Measurements from ENCODE around the gene ZNF77.
"Not testable (repeated sequence)": the region's sequence is repeated elsewhere in the genome, so short reads cannot be mapped to it uniquely, and the experiment has no call there.

The ZNF77 gene

DNA sequence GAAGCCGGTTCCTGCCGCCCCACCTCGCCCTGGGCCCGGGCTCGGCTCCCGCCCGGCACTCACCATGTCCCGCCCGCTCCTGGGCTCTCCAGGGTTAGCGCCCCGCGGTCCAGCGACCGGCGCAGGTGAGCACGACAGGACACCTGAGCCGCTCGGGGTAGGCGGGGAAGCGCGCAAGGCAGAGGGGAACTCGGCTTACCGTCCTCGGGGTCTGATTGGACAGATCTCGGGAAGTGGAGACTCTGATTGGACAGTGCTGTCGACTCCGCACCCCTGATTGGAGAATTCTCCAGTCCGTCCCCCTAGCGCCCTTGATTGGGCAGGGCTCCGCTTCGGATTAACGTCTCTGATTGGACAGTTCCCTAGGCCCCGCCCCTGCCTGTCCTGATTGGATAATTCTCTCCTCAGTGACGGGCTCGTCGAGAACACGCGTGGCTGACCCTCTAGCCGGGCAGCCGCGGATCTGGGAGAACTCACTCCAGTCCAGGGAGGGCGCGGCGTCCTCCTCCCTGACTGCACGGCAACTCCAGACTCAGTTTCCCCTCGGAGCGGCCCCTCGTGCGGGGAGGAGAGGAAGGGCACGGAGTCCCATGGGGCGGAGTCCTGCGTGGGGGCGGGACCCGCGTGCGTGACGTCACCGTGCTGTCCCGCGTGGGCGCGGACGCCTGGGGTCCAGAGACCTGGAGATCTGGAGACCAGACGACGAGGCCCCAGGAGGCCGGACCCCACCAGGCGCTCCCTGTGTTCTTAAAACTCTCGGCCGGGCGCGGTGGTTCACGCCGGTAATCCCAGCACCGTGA is at the start of gene ZNF77:
TSS of gene ZNF77 (minus strand) at position 197 of the 800 bp plus-strand sequence. CDS start at position 66, 131 bp downstream.
- DNase-seq (ENCODE audit: low read depth in 1 of 2, low spot score in 1 of 2) = peak; percentile 96 to 99

DNA sequence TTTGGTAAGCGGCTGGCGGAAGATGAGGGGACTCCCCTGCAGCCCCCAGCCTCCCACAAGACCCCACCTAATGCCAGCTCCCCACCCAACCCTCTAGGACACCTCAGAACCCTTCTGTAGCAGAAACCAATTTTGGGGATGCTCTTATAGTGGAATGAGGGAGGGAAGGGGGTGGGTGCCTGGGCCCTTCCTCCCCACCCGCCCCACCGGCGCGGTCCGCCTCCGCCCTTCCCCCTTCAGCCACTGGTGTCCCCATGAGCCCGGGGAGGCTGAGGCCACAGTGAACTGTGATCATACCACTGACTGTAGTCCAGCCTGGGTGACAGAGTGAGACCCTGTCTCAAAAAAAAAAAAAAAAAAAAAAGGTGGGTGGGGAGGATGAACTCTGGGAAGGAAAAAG is 48.8 kb upstream of the ZNF77 start:
- no peak for DNase-seq (ENCODE audit: low read depth in 1 of 2, low spot score in 1 of 2)

DNA sequence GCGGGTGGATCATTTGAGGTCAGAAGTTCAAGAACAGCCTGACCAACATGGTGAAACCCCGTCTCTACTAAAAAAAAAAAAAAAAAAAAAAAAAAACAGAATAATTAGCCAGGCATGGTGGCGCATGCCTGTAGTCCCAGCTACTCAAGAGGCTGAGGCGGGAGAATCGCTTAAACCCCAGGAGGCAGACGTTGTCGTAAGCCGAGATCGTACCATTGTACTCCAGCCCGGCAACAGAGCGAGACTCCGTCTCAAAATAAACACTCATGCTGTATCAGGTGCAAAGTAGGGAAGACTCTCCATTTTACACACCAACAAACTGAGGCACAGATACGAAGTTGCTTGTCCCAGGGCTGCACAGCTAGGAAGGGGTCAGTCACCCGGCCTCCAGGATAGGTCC is 48.2 kb upstream of the ZNF77 start:
- no peak for DNase-seq (ENCODE audit: low read depth in 1 of 2, low spot score in 1 of 2)

DNA sequence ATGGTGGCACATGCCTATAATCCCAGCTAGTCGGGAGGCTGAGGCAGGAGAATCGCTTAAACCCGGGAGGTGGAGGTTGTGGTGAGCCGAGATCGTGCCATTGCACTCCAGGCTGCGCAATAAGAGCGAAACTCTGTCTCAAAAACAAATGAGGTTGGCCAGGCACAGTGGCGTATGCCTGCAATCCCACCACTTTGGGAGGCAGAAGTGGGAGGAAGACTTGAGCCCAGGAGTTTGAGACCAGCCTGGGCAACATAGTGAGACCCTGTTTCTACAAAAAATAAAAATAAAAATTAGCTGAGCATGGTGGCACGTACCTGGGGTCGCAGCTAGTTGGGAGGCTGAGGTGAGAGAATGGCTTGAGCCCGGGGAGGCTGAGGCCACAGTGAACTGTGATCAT is 47.6 kb upstream of the ZNF77 start:
- not testable (repeated sequence) for DNase-seq (ENCODE audit: low read depth in 1 of 2, low spot score in 1 of 2)

DNA sequence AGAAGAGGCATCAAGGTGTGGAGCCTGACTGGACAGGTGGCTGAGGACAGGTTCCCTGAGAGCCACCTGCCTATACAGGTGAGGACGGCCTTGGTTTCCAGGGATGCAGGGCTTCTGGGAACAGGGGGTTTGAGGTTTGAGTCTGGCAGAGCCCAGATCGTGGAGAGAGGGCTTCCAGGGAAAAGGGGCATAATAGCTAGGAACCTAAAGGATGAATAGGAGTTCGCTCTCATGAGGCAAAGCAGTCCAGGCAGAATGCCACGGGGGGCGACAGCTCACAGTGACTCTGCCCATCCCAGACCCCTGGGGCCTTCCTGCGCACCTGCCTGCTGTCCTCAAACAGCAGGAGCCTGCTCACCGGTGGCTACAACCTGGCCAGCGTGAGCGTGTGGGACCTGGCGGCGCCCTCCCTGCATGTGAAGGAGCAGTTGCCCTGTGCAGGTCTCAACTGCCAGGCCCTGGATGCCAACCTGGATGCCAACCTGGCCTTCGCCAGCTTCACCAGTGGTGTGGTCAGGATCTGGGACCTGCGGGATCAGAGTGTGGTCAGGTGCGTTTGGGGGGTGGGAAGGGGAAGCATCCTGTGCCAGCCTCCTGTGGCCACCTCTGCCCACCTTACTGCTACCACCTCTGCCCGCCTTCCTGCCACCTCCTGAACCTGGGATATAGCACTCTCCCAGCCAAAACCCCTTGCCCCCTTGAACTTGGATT is 44.6 kb upstream of the ZNF77 start:
- no peak for DNase-seq (ENCODE audit: low read depth in 1 of 2, low spot score in 1 of 2)

DNA sequence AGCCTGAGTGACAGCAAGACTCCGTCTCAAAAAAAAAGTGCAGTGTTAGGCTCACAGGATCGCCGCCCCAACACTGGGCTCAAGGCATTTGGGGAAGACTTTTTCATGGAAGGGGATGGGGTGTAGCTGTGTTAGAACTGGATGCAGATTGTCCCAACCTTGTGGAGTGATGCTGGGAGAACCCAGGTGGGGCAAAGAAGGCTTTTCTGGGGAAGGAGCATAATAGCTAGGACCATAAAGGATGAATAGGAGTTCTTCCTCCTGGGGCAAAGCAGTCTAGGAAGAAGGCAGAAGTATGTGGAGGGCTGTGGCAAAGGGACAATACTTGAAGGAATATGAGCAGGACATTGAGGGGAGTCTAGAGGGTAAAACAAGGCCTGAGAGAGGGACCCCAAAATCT is 43.8 kb upstream of the ZNF77 start:
- DNase-seq (ENCODE audit: low read depth in 1 of 2, low spot score in 1 of 2) = no peak

DNA sequence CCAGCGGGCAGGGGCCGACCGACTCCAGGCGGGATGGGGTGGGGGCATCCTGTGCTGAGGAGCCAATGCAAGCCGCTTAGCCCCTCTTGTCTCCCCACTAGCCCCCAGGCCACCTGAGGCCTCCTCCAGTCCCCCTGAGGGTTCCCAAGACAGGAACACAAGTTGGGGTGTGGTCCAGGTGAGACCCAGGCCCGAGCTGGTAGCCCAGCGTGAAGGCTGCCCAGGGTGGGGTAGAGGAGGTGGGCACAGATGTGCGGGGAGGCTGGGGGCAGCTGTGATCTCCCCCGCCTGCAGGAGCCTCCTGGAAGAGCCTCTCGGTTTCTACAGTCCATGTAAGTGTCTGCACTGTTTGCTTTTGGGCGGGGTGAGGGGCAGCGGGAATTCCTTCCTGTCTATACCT is 43.0 kb upstream of the ZNF77 start:
- DNase-seq (ENCODE audit: low read depth in 1 of 2, low spot score in 1 of 2) = no peak

DNA sequence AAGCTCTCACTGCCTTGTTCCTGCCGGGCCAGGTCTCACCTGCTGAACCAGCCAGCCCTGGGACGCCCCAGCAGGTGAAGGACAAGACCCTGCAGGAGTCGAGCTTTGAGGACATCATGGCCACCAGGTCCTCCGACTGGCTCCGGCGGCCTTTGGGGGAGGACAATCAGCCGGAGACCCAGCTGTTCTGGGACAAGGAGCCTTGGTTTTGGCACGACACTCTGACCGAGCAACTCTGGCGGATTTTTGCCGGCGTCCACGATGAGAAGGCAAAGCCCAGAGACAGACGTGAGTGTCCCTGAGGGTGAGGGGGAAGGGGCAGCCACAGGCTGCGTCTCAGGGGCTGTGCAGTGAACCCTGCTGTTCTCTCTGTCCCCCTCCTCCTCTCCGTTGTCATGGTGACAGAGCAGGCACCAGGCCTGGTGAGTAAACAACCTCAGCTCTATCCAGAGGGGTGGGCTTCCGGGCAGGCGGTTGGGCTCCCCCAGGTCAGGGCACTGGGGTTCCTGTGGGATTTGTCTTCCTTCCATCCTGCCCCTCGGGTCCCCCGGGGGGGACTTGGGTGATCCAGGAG is 42.3 kb upstream of the ZNF77 start:
- no peak for DNase-seq (ENCODE audit: low read depth in 1 of 2, low spot score in 1 of 2)

DNA sequence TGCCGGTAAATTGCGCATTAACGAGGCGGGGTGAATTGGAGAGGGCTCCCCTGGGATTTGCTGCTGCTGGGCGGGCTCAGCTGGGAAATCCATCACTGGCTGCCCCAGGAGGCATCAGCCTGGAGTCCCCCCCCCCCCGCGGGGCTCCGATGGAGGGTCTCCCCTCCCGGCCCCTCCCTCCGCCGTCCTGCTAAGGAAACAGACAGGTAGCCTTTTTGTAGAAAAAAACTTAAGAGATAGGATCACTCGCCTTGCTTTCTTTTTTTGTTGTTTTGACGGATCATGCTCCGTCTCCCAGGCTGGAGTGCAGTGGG is 39.4 kb upstream of the ZNF77 start:
- no peak for DNase-seq (ENCODE audit: low read depth in 1 of 2, low spot score in 1 of 2)

DNA sequence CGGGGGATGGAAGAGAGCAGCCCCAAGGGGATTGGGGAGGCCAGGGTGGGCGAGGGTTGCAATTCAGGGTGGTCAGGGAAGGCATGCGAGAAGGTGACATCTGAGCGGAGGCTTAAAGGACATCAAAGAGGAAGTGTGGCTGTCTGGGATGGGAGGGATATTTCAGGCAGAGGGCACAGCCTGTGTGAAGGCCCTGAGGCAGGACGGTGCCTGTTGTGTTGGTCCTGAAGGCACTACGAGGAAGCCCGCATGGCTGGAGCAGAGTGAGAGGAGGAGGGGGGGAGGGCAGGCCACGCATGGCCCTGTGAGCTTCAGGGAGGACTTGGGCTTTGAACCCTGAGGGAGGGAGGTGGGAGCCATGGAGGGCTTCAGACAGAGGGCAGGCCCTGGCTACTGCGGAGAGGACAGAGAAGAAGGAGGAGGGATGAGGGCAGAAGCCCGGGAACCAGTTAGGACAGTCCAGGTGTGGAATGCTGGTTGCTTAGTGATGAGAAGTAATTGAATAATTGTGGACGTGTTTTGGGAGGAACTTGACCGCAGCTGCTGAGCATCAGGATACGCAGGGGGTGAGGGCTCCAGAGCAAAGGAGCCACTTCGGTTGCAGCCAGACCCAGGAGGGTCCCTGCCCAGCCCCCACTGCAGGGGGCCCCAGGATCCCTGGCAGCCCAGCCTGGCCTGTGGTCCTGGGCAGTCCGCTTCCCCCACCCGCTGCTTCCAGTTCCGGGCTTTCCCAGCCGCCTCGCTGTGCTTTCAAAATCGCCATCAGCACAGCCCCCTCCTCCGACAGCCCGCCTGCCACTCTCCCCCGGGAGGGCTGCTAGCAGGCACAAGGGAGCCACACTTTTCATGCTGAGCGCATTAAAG is 38.8 kb upstream of the ZNF77 start:
- no peak for DNase-seq (ENCODE audit: low read depth in 1 of 2, low spot score in 1 of 2)

DNA sequence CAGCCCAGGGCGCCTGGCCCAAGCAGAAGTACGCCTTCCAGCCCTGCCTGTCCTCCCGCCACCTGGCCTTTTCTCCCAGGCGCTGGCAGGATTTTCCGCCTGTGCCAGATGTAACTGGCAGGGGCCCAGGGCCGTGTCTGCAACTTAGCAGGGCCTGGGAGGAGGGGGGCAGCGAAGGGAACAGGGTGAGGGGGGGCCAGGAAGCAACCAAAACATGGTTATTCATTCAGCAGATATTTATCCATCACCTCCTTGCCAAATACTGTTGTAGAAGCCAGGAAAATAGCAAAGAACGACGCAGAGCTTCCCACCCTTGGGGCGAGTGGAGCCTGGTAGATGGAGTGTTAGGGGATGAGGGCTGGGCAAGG is 38.2 kb upstream of the ZNF77 start:
- no peak for DNase-seq (ENCODE audit: low read depth in 1 of 2, low spot score in 1 of 2)

DNA sequence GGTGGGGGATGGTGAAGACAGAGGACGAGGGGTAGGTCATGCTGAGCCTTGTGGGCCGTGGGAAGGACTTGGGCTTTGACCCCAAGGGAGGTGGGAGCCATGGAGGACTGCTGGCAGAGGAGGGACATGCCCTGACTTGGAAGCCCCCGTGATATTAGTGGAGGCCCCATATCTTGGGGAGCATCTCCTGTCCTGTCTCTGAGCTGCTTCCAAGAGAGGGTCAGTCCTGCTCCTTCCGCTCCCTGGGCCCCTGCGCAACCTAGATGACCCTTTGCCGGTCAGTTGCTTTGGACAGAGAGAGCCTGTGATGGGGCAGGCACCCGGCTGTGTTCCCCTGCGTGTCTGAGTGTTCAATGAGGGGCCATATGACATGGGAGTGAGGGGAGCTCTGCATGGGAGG is 37.8 kb upstream of the ZNF77 start:
- DNase-seq (ENCODE audit: low read depth in 1 of 2, low spot score in 1 of 2) = no peak

DNA sequence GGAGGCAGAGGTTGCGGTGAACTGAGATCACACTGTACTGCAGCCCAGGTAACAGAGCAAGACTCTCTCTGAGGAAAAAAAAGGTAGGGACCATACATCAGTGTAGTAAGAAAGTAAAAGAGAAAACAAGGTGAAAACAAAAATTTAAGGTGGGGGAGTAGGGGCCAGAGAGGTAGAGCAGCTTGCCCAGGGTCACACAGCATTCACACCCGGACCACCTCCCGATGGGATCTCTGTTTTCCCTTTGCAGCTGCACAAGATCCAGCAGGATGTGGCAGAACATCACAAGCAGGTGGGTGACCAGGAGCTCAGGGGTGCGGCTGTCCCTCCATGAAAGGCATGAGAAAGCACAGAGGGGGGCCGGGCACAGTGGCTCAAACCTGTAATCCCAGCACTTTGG is 37.1 kb upstream of the ZNF77 start:
- DNase-seq (ENCODE audit: low read depth in 1 of 2, low spot score in 1 of 2) = no peak

DNA sequence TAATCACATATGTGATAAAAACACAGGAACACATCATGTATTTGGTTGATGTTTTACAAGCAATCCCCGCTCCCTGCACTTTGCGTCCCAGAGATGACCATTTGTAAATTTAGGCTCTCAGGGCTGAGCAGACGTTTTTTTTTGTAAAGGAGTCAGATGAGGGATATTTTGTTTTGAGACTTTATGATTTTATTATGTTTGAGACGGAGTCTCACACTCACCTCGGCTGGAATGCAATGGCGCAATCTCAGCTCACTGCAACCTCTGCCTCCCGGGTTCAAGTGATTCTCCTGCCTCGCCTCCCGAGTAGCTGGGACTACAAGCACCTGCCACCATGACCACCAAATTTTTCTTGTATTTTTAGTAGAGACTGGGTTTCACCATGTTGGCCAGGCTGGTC is 34.0 kb upstream of the ZNF77 start:
- DNase-seq (ENCODE audit: low read depth in 1 of 2, low spot score in 1 of 2) = no peak

DNA sequence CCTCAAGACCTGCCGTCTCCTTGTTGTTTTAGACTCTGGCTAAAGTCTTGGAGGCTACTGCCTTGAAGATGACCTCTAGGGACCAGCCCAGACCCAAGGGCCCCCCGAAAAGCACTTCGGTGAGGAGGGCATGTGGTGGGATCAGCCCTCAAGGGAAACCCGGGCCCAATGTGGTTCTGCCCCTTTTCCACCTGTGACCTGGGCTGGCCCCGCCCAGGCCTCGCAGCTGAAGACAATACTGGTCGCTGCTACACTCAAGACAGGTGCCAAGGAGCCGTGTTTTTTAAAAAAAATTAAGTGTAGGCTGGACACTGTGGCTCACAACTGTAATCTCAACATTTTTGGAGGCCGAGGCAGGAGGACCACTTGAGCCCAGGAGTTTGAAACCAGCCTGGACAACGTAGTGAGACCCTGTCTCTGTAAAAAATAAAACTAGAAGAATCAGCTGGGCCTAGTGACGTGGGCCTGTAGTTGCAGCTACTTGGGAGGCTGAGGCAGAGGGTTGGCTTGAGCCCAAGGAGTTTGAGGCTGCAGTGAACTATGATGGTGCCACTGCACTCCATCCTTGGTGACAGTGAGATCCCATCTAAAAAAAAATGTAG is 33.5 kb upstream of the ZNF77 start:
- DNase-seq (ENCODE audit: low read depth in 1 of 2, low spot score in 1 of 2) = no peak

DNA sequence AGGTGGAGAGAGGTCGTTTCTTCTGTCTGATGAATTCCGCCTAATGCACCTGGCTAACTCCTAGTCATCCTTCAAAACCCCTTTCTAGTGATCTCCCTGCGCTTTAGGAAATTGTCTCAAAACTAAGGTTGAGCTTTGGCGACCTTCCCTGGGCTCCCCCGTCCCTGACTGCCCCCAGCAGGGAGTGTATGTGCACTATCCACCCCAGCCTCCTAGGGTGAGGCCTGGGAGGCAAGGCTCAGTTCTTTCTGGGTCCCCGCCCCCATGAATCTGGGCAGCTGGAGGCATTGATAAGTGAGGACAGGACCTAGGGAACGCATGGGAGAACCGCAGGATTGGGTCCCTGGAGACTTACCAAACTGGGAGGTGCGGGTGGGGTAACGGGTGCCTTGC is 33.0 kb upstream of the ZNF77 start:
- DNase-seq (ENCODE audit: low read depth in 1 of 2, low spot score in 1 of 2) = no peak

DNA sequence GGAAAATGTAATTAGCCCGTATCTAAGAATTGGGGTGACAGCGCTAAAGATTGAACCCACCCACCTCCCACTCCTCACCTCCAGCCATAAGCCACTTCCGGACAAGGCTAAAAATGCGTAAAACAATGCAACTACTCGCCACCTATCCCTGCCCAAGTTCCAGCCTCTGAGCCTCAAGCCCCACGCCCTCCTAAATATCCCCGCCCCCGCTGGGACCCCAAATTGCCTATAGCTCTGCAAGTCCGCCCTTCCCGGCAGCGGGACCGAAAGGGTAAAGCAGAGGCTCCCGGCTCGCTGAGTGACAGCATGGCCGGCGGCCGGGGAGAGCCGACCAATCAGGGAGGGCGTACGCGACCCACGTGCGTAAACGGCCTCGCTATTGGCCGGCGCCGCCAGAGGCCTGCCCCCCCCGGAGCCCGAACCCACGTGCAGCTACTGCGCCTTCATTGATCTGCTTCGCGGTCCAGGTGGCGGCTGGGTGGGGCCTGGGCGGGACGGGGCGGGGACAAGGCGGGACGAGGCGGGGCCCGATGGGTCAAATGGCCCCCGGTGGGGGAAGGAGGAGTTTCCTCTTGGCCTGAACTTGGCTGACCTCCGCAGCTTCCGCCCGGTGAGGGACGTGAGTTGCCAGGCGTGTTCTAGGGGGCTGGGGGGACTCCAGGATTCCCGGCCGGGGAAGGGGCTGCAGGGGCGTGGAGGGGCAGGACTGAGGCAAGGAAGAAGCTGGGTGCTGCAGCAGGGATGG is 32.4 kb upstream of the ZNF77 start, which contains the start of gene TLE6:
TSS of gene TLE6 (plus strand) at position 564 of the 745 bp plus-strand sequence. CDS start 670 bp downstream, outside the sequence.
- DNase-seq (ENCODE audit: low read depth in 1 of 2, low spot score in 1 of 2) = peak; percentile 80 to 90

DNA sequence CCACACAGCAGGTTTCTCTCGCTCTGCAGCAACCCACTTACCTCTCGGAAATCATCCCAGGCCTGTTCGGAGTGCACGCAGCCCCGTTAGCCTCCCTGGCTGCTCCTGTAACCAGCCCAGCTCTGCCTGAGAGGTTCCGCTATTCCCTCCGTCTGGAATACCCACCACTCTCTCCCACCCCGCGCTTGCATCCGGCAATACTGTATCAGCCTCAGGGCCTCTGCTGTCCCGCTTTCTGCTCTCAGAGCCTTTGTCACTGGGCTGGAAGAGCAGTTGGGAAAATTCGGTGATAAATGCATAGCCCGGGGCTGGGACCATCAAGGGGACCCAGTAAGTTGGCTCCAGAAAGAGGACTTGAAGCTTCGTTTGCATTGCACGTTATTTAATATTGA is 31.8 kb upstream of the ZNF77 start:
- no peak for DNase-seq (ENCODE audit: low read depth in 1 of 2, low spot score in 1 of 2)

DNA sequence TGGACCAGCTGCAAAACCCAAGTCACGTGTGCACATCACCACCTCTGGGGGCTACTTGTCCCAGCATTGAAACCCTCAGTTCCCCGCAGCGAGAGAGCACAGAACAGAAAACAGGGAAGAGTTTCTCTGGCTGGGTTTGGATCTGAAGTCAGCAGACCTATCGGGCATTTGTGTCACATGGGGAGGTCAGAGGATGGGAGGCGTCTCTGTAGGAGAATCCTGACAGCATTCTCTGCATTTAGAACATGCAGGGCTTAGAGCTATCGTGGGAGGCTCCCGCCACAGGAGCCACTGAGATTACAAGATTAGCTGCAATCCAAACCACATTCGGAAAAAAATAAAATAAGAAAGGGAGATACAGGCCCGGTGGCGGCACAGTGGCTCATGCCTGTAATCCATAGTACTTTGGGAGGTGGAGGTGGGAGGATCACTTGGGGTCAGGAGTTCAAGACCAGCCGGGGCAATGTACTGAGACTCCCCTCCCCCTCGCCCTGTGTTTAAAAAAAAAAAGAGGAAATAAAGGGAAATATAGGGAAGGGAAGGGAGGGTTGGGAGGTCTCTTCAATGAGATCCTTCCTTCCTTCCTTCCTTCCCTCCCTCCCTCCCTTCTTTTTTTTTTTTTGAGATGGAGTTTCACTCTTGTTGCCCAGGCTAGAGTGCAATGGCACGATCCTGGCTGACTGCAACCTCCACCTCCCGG is 29.7 kb upstream of the ZNF77 start:
- no peak for DNase-seq (ENCODE audit: low read depth in 1 of 2, low spot score in 1 of 2)

DNA sequence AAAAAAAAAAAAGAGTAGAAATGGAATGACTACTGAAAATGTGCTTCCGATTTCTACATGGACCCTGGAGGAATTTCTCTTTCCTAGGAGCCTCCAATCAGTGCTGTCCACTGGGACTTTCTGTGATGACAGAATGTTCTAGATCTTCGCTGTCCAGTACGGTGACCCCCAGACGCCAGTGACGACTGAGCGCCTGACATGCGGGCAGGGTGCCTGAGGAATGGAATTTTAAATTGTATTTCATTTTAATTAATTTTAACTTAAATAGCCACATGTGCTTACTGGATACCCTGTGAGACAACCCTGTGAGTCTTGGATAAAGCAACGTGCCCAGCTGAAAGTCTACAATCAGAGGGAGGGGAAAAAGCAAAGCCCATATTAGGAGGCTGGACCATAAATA is 28.5 kb upstream of the ZNF77 start:
- DNase-seq (ENCODE audit: low read depth in 1 of 2, low spot score in 1 of 2) = no peak

Data from activated CD4-positive, alpha-beta T cell treated with anti-CD3 and anti-CD28 coated beads, Interleukin-2, amount 50 U/mL, for 24 hours (primary cell).